H9 (cell line): ENCODE results near the gene CYB5RL. TPM values are rescaled to one million over a fixed set of nuclear protein-coding genes. Genes with fewer than 3 reads are reported as not detected.

Experiments used
- DNase-seq: peaks from one replicate; pipeline ENCODE4 v3.0.0-alpha.2; 2017
- H2AFZ ChIP-seq: one replicate; pipeline ENCODE4 v1.6.1; 2013; ENCODE audit warnings: mild to moderate bottlenecking, low read length, control low read depth, moderate library complexity
- H2AK5ac ChIP-seq: 2 replicates; pipeline ENCODE4 v1.6.1; 2013; ENCODE audit warnings: low read length, control low read depth, mixed read lengths; ENCODE audit not compliant: insufficient read length
- H2BK120ac ChIP-seq: one replicate; pipeline ENCODE4 v1.6.1; 2013; ENCODE audit warnings: low read depth, mild to moderate bottlenecking, low read length, control low read depth, inconsistent platforms; ENCODE audit not compliant: poor library complexity, severe bottlenecking
- H2BK12ac ChIP-seq: 2 replicates; pipeline ENCODE4 v1.6.1; 2013; ENCODE audit warnings: low read length, control low read depth, mixed read lengths, low read depth; ENCODE audit not compliant: insufficient read length
- H2BK15ac ChIP-seq: 2 replicates; pipeline ENCODE4 v1.6.1; 2013; ENCODE audit warnings: low read depth, low read length, control low read depth
- H2BK20ac ChIP-seq: one replicate; pipeline ENCODE4 v1.6.1; 2013; ENCODE audit warnings: low read depth, mild to moderate bottlenecking, low read length, control low read depth, inconsistent platforms; ENCODE audit not compliant: poor library complexity, severe bottlenecking
- H2BK5ac ChIP-seq: 2 replicates; pipeline ENCODE4 v1.6.1; 2013; ENCODE audit warnings: low read length, control low read depth, mixed read lengths; ENCODE audit not compliant: insufficient read length
- H3K14ac ChIP-seq: 2 replicates; pipeline ENCODE4 v1.6.1; 2013; ENCODE audit warnings: low read length, control low read depth; ENCODE audit not compliant: insufficient read depth
- H3K18ac ChIP-seq: 2 replicates; pipeline ENCODE4 v1.6.1; 2013; ENCODE audit warnings: low read depth, mild to moderate bottlenecking, mixed read lengths, low read length, control low read depth; ENCODE audit not compliant: insufficient read length
- H3K23ac ChIP-seq: 2 replicates; pipeline ENCODE4 v1.6.1; 2013; ENCODE audit warnings: low read length, control low read depth, mixed read lengths, low read depth; ENCODE audit not compliant: insufficient read length
- H3K23me2 ChIP-seq: 2 replicates; pipeline ENCODE4 v1.6.1; 2013; ENCODE audit warnings: low read depth, mild to moderate bottlenecking, mixed read lengths, low read length, control low read depth; ENCODE audit not compliant: insufficient read length, poor library complexity, severe bottlenecking
- H3K27ac ChIP-seq: 2 replicates; pipeline ENCODE4 v1.5.1; 2013; ENCODE audit warnings: low read length, control low read depth, mixed read lengths, low read depth; ENCODE audit not compliant: insufficient read length
- H3K27me3 ChIP-seq: 2 replicates; pipeline ENCODE4 v1.6.1; 2013; ENCODE audit warnings: low read length, control low read depth, inconsistent platforms; ENCODE audit not compliant: insufficient read depth
- H3K4ac ChIP-seq: 2 replicates; pipeline ENCODE4 v1.6.1; 2013; ENCODE audit warnings: low read depth, mild to moderate bottlenecking, control low read depth, inconsistent platforms, low read length, moderate library complexity
- H3K4me1 ChIP-seq: 2 replicates; pipeline ENCODE4 v1.6.1; 2013; ENCODE audit warnings: low read length, control low read depth, inconsistent platforms; ENCODE audit not compliant: insufficient read depth
- H3K4me2 ChIP-seq: 2 replicates; pipeline ENCODE4 v1.6.1; 2013; ENCODE audit warnings: low read length, control low read depth, mixed read lengths; ENCODE audit not compliant: insufficient read length, insufficient read depth
- H3K56ac ChIP-seq: 2 replicates; pipeline ENCODE4 v1.6.1; 2013; ENCODE audit warnings: low read depth, mild to moderate bottlenecking, mixed read lengths, low read length, control low read depth; ENCODE audit not compliant: insufficient read length
- H3K79me1 ChIP-seq: 2 replicates; pipeline ENCODE4 v1.6.1; 2013; ENCODE audit warnings: low read depth, mild to moderate bottlenecking, moderate library complexity, low read length, control low read depth, inconsistent platforms; ENCODE audit not compliant: insufficient read depth, poor library complexity, severe bottlenecking
- H3K79me2 ChIP-seq: 2 replicates; pipeline ENCODE4 v1.6.1; 2013; ENCODE audit warnings: low read length, control low read depth, inconsistent platforms; ENCODE audit not compliant: insufficient read depth
- H3K9ac ChIP-seq: 2 replicates; pipeline ENCODE4 v1.6.1; 2013; ENCODE audit warnings: low read length, control low read depth, mixed read lengths; ENCODE audit not compliant: insufficient read length; ENCODE audit errors: extremely low read depth
- H3K9me3 ChIP-seq: one replicate; pipeline ENCODE4 v1.6.1; 2013; ENCODE audit warnings: low read depth, low read length, inconsistent platforms; ENCODE audit not compliant: control insufficient read depth
- H3T11ph ChIP-seq: one replicate; pipeline ENCODE4 v1.6.1; 2013; ENCODE audit warnings: mild to moderate bottlenecking, low read length, control low read depth, inconsistent platforms
- H4K20me1 ChIP-seq: one replicate; pipeline ENCODE4 v1.6.1; 2013; ENCODE audit not compliant: control insufficient read depth, insufficient read length, insufficient read depth
- H4K5ac ChIP-seq: 2 replicates; pipeline ENCODE4 v1.6.1; 2013; ENCODE audit warnings: low read depth, mild to moderate bottlenecking, mixed read lengths, low read length, control low read depth; ENCODE audit not compliant: insufficient read length
- H4K8ac ChIP-seq: replicated peaks from 2 replicates; pipeline ENCODE4 v1.6.1; 2013; ENCODE audit warnings: low read length, control low read depth, mixed read lengths, low read depth; ENCODE audit not compliant: insufficient read length
- H4K91ac ChIP-seq: 2 replicates; pipeline ENCODE4 v1.6.1; 2013; ENCODE audit warnings: low read depth, mild to moderate bottlenecking, moderate library complexity, mixed read lengths, low read length, control low read depth; ENCODE audit not compliant: insufficient read length
- H3K27ac Mint-ChIP-seq, 3 experiments: 2 replicates in 2 of 3; 3 replicates in 1 of 3; pipeline ENCODE4 v1.8.0; 2020 to 2021; ENCODE audit warnings: mixed read lengths in 3 of 3, mild to moderate bottlenecking in 1 of 3, moderate library complexity in 1 of 3
- H3K27me3 Mint-ChIP-seq: 2 replicates; pipeline ENCODE4 v1.8.0; 2021; ENCODE audit warnings: low read depth, mild to moderate bottlenecking, moderate library complexity, mixed read lengths
- H3K36me3 Mint-ChIP-seq, 3 experiments: 2 replicates in 2 of 3; 3 replicates in 1 of 3; pipeline ENCODE4 v1.8.0; 2020 to 2021; ENCODE audit warnings: low read depth in 3 of 3, mixed read lengths in 3 of 3; ENCODE audit not compliant: insufficient read depth in 1 of 3
- H3K4me1 Mint-ChIP-seq, 2 experiments: 2 replicates each; pipeline ENCODE4 v1.8.0; 2020; ENCODE audit warnings: mixed read lengths in 2 of 2
- H3K4me3 Mint-ChIP-seq, 2 experiments: 2 replicates in 1 of 2; 3 replicates in 1 of 2; pipeline ENCODE4 v1.8.0; 2020 to 2021; ENCODE audit warnings: mild to moderate bottlenecking in 2 of 2, mixed read lengths in 2 of 2, moderate library complexity in 1 of 2
- H3K9me3 Mint-ChIP-seq, 2 experiments: 2 replicates in 1 of 2; 3 replicates in 1 of 2; pipeline ENCODE4 v1.8.0; 2020; ENCODE audit warnings: mild to moderate bottlenecking in 2 of 2, mixed read lengths in 2 of 2, moderate library complexity in 1 of 2
- WGBS: extraction: QIAGEN DNeasy Blood & Tissue Kit; methylation state at CpG from one replicate; pipeline ENCODE4 v1.1.7; 2013; ENCODE audit warnings: missing lambda C conversion rate, low lambda C conversion rate, mixed read lengths; ENCODE audit not compliant: insufficient read length; ENCODE audit errors: extremely low coverage; 5-methylcytosine and 5-hydroxymethylcytosine counted together
- total RNA-seq: library from RNA; stranded (reverse); gene quantifications from 2 replicates; pipeline ENCODE4 v1.2.1, GENCODE V29; 2021
- TF ChIP-seq, protein P1 (sequence below): fragments of 200-600 bp; sonication (generic); conservative IDR thresholded peaks from 3 replicates; pipeline ENCODE4 v1.8.0; 2021; ENCODE audit warnings: antibody characterized with exemption, mild to moderate bottlenecking

Gene CYB5RL
- total RNA-seq, 1 experiment from 2014 or later = 12.6 TPM

DNA sequence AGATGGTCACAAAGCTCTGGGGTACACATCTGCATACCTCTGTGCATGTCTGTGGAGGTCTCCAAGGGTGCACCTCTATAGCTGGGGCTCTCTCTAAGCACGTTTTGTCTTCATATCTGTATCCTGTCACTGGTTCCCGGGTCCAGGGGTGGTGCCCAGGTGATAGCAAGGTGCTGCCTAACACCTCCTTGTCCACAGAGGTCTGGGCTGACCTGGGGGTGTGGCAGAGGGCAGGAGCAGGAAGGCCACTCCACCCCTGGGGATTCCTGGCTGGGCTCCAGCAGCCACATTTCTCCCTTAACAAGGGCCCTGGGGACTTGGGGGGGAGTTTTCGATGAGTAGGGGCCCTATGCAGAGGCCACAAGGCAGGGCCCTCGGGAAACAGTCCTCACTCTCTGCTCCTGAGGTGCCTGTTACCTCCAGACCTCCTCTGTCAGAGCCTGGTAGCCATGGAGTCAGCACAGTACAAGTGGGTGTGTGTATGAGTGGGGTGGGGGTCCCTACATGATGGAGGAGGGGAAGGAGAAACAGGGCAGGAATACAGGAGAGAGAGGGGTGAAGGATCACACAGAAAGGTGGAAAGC is 40.0 kb downstream of the CYB5RL start:
- Histone ChIP-seq H2BK20ac (no peak overlapping the region), H2AFZ (no peak overlapping the region), H3K9me3 (no peaks in the 10 kb centered on the region), H3K23ac (no peak overlapping the region), H2BK15ac (no peak overlapping the region), H3K9ac (no peak overlapping the region), H3T11ph (no peak overlapping the region), H3K79me2 (no peaks in the 10 kb centered on the region), H4K20me1 (no peaks in the 10 kb centered on the region), H3K27me3 (no peaks in the 10 kb centered on the region), H3K27ac (no peak overlapping the region), H3K56ac (no peak overlapping the region), H3K23me2 (no peaks in the 10 kb centered on the region), H2BK5ac (no peak overlapping the region), H4K91ac (no peak overlapping the region), H3K79me1 (no peaks in the 10 kb centered on the region), H3K14ac (no peak overlapping the region), H2AK5ac (no peak overlapping the region), H3K4me1 (no peaks in the 10 kb centered on the region), H4K5ac (no peak overlapping the region), H3K4ac (no peak overlapping the region), H2BK120ac (no peak overlapping the region), H4K8ac (no peak overlapping the region), H2BK12ac (no peak overlapping the region), H3K4me2 (no peak overlapping the region), H3K18ac (no peak overlapping the region)
- WGBS = no CpG with 5 or more reads among the region's 4 CpGs
- Mint-ChIP-seq H3K27me3 (peaks cover 18% of the 10 kb centered on the region), H3K27ac (peak overlapping the region in 1 of 3 experiments; percentile 46; a peak in 2 of 7 replicates), H3K4me1 (peaks cover 0 to 3% of the 10 kb centered on the region in 2 experiments; a peak in 2 of 4 replicates), H3K9me3 (no peaks in the 10 kb centered on the region), H3K36me3 (no peaks in the 10 kb centered on the region), H3K4me3 (no peak overlapping the region)
- no peak for DNase-seq
- TF ChIP-seq, protein P1, sequence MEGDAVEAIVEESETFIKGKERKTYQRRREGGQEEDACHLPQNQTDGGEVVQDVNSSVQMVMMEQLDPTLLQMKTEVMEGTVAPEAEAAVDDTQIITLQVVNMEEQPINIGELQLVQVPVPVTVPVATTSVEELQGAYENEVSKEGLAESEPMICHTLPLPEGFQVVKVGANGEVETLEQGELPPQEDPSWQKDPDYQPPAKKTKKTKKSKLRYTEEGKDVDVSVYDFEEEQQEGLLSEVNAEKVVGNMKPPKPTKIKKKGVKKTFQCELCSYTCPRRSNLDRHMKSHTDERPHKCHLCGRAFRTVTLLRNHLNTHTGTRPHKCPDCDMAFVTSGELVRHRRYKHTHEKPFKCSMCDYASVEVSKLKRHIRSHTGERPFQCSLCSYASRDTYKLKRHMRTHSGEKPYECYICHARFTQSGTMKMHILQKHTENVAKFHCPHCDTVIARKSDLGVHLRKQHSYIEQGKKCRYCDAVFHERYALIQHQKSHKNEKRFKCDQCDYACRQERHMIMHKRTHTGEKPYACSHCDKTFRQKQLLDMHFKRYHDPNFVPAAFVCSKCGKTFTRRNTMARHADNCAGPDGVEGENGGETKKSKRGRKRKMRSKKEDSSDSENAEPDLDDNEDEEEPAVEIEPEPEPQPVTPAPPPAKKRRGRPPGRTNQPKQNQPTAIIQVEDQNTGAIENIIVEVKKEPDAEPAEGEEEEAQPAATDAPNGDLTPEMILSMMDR = no peak
